Astrocyte (in vitro differentiated cells and primary cell): Measurements from ENCODE around the gene CLDN34. TPM values are rescaled to one million over a fixed set of nuclear protein-coding genes. Genes with fewer than 3 reads are reported as not detected.

Experiments used
- DNase-seq: peaks from one replicate; pipeline ENCODE4 v3.0.0-alpha.2; 2010; ENCODE audit warnings: low read depth
- FAIRE-seq: peaks from 2 replicates; lab custom pipeline; 2011; peaks lifted over from hg19 to GRCh38; lab: Jason Lieb, UNC
- H2AFZ ChIP-seq: 2 replicates; pipeline ENCODE4 v1.6.0; 2012; ENCODE audit warnings: low read depth, low read length, inconsistent platforms
- H3K27ac ChIP-seq: 2 replicates; pipeline ENCODE4 v1.5.1; 2011; ENCODE audit warnings: low read depth, low read length, inconsistent platforms
- H3K27me3 ChIP-seq: 2 replicates; pipeline ENCODE4 v1.6.0; 2011; ENCODE audit warnings: low read length, inconsistent platforms; ENCODE audit not compliant: insufficient read depth
- H3K36me3 ChIP-seq: 2 replicates; pipeline ENCODE4 v1.5.1; 2011; ENCODE audit warnings: low read length, inconsistent platforms; ENCODE audit not compliant: insufficient read depth
- H3K4me1 ChIP-seq: 2 replicates; pipeline ENCODE4 v1.5.1; 2011; ENCODE audit warnings: low read length, inconsistent platforms; ENCODE audit not compliant: insufficient read depth
- H3K4me2 ChIP-seq: 2 replicates; pipeline ENCODE4 v1.6.0; 2012; ENCODE audit warnings: low read length, inconsistent platforms
- H3K4me3 ChIP-seq: 2 replicates; pipeline ENCODE4 v1.5.1; 2011; ENCODE audit warnings: low read depth, mild to moderate bottlenecking, low read length, inconsistent platforms; ENCODE audit not compliant: insufficient read depth
- H3K79me2 ChIP-seq: 2 replicates; pipeline ENCODE4 v1.6.0; 2012; ENCODE audit warnings: mild to moderate bottlenecking, low read length, inconsistent platforms; ENCODE audit not compliant: insufficient read depth
- H3K9ac ChIP-seq: 2 replicates; pipeline ENCODE4 v1.6.0; 2012; ENCODE audit warnings: mild to moderate bottlenecking, low read length, inconsistent platforms
- H3K9me3 ChIP-seq: 2 replicates; pipeline ENCODE4 v1.5.1; 2012; ENCODE audit warnings: low read depth, mild to moderate bottlenecking, low read length, inconsistent platforms; ENCODE audit not compliant: insufficient read depth
- H4K20me1 ChIP-seq: 2 replicates; pipeline ENCODE4 v1.6.0; 2012; ENCODE audit warnings: low read length, inconsistent platforms; ENCODE audit not compliant: insufficient read depth
- H3K27ac Mint-ChIP-seq: one replicate; pipeline ENCODE4 v1.8.0; 2021; ENCODE audit warnings: mild to moderate bottlenecking, mixed read lengths; ENCODE audit not compliant: unreplicated experiment
- H3K27me3 Mint-ChIP-seq: one replicate; pipeline ENCODE4 v1.8.0; 2021; ENCODE audit warnings: low read depth, mixed read lengths; ENCODE audit not compliant: unreplicated experiment
- H3K36me3 Mint-ChIP-seq: one replicate; pipeline ENCODE4 v1.8.0; 2021; ENCODE audit warnings: low read depth, mixed read lengths; ENCODE audit not compliant: unreplicated experiment
- H3K4me1 Mint-ChIP-seq: one replicate; pipeline ENCODE4 v1.8.0; 2021; ENCODE audit warnings: low read depth, mixed read lengths; ENCODE audit not compliant: unreplicated experiment
- H3K4me3 Mint-ChIP-seq: one replicate; pipeline ENCODE4 v1.8.0; 2021; ENCODE audit warnings: mild to moderate bottlenecking, moderate library complexity, mixed read lengths; ENCODE audit not compliant: unreplicated experiment
- H3K9me3 Mint-ChIP-seq: one replicate; pipeline ENCODE4 v1.8.0; 2021; ENCODE audit warnings: mild to moderate bottlenecking, mixed read lengths; ENCODE audit not compliant: unreplicated experiment
- EZH2 ChIP-seq: IDR thresholded peaks from 2 replicates; pipeline ENCODE4 v1.6.1; 2012; ENCODE audit warnings: mild to moderate bottlenecking, low read length, inconsistent platforms; ENCODE audit not compliant: insufficient read depth
- total RNA-seq: library from RNA; stranded (reverse); gene quantifications from 2 replicates; pipeline ENCODE4 v1.2.1, GENCODE V29; 2021
- TF ChIP-seq, protein P1 (sequence below): IDR thresholded peaks from 2 replicates; pipeline ENCODE4 v1.5.1; 2011; ENCODE audit warnings: low read depth, mild to moderate bottlenecking, inconsistent platforms, low read length, moderate library complexity; ENCODE audit not compliant: insufficient read depth

The CLDN34 gene
- total RNA-seq, 1 donor from 2014 or later = 0.36 TPM

DNA sequence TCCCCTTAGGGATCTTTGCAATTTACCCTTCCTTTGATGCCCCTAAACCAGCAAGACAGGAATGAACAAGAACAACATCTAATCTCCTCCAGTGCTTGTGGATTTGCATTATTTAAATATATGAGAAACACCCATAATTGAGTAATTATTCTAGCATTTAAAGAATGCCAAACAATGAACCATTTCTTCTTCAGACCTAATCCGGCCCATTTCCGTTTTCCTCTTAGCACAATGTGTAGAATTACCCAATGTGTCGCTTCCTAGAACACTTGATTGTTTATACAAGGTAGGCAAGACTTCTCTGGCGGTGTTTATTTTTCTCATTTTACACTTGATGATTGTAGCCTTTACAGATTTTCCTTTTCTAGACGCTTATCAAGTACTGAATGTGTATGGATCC, 43.5 kb downstream of the CLDN34 start:
- Histone ChIP-seq H3K9me3 (no peaks in the 10 kb centered on the region), H3K27ac (peak overlapping the region; percentile 50), H3K79me2 (no peaks in the 10 kb centered on the region), H3K36me3 (no peaks in the 10 kb centered on the region), H4K20me1 (no peaks in the 10 kb centered on the region), H2AFZ (no peak overlapping the region), H3K4me3 (no peak overlapping the region), H3K9ac (peak overlapping the region; percentile 31), H3K4me2 (peak overlapping the region; percentile 66), H3K27me3 (no peaks in the 10 kb centered on the region), H3K4me1 (peaks cover 10% of the 10 kb centered on the region)
- FAIRE-seq = peak; percentile 50
- Mint-ChIP-seq H3K27me3 (no peaks in the 10 kb centered on the region), H3K4me1 (peaks cover 9% of the 10 kb centered on the region), H3K4me3 (peak overlapping the region; percentile 29), H3K9me3 (no peaks in the 10 kb centered on the region), H3K36me3 (no peaks in the 10 kb centered on the region), H3K27ac (peak overlapping the region; percentile 69)
- DNase-seq = peak; percentile 65
- TF ChIP-seq, protein P1, sequence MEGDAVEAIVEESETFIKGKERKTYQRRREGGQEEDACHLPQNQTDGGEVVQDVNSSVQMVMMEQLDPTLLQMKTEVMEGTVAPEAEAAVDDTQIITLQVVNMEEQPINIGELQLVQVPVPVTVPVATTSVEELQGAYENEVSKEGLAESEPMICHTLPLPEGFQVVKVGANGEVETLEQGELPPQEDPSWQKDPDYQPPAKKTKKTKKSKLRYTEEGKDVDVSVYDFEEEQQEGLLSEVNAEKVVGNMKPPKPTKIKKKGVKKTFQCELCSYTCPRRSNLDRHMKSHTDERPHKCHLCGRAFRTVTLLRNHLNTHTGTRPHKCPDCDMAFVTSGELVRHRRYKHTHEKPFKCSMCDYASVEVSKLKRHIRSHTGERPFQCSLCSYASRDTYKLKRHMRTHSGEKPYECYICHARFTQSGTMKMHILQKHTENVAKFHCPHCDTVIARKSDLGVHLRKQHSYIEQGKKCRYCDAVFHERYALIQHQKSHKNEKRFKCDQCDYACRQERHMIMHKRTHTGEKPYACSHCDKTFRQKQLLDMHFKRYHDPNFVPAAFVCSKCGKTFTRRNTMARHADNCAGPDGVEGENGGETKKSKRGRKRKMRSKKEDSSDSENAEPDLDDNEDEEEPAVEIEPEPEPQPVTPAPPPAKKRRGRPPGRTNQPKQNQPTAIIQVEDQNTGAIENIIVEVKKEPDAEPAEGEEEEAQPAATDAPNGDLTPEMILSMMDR = no peak

DNA sequence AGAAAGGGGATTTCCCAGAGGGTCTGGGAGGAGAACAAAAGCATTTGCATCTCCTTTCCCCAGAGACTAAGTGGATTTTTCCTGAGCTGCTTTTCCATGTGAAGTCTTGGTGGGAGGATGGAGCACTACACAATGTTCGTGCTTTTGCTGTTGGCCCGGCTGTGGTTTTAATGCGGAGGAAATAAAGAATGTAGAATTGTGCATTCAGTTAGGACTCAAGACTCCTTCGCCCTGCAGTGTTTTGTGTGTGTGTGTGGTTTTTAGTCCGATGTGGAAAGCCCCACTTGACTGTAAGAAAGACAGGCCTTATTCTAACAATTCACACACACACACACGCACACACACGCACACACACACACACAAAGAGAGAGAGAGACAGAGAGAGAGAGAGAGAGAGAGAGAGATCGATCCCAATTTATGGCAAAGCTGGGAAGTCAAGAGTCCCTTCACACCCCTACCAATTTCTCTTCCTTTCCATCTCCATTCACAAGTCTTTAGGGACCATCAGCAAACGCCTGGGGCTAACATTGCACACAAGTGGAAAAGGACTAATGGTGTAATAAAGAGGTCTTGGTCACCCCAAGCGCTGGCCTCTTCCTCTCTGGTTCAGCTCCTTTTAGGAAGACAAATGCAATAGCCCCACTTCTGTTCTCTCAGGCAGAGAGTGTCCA, 44.2 kb downstream of the CLDN34 start:
- H3K27ac ChIP-seq = peak overlapping the region; percentile 50
- no peaks in the 10 kb centered on the region for H3K9me3 ChIP-seq
- H4K20me1 ChIP-seq = peaks cover 1% of the 10 kb centered on the region
- no peaks in the 10 kb centered on the region for H3K27me3 Mint-ChIP-seq
- H3K4me2 ChIP-seq = peak overlapping the region; percentile 66
- no peak overlapping the region for H3K27ac Mint-ChIP-seq
- H3K36me3 ChIP-seq = no peaks in the 10 kb centered on the region
- peaks cover 6% of the 10 kb centered on the region for H3K79me2 ChIP-seq
- no peak for TF ChIP-seq EZH2
- TF ChIP-seq, protein P1 = no peak
- H3K27me3 ChIP-seq = no peaks in the 10 kb centered on the region
- FAIRE-seq (no peak), DNase-seq (peak; percentile 58)
- H3K4me3 ChIP-seq = no peak overlapping the region
- H2AFZ ChIP-seq = no peak overlapping the region
- H3K9ac ChIP-seq = peak overlapping the region; percentile 38
- H3K4me1 ChIP-seq = peaks cover 10% of the 10 kb centered on the region
- peaks cover 9% of the 10 kb centered on the region for H3K4me1 Mint-ChIP-seq
- no peaks in the 10 kb centered on the region for H3K36me3 Mint-ChIP-seq
- no peaks in the 10 kb centered on the region for H3K9me3 Mint-ChIP-seq
- peak overlapping the region; percentile 23 for H3K4me3 Mint-ChIP-seq

DNA sequence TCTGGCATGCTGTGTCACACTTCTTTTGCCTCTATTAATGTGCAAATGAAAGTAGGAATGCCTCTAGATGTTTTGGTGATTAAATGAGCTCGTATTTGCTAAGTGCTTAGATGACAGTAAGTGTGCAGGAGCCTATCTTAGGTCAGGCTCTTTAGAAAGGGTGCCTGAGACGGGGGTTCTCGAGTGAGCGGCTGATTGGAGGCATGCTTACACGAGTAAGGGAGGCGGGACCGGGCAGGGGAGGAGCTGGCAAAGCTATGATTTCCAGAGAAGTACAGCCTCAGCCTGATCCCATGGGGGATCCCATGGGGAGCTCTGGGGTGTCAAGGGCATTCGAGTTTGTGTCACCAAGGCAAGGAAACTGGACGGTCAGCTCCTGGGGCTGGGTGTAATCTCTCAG, 44.8 kb downstream of the CLDN34 start:
- Mint-ChIP-seq H3K4me3 (peak overlapping the region; percentile 23), H3K4me1 (peaks cover 9% of the 10 kb centered on the region), H3K36me3 (no peaks in the 10 kb centered on the region), H3K27me3 (no peaks in the 10 kb centered on the region), H3K9me3 (no peaks in the 10 kb centered on the region), H3K27ac (no peak overlapping the region)
- H3K27me3 ChIP-seq = no peaks in the 10 kb centered on the region
- no peaks in the 10 kb centered on the region for H3K36me3 ChIP-seq
- H3K4me2 ChIP-seq = no peak overlapping the region
- H3K9ac ChIP-seq = no peak overlapping the region
- no peak for DNase-seq
- H3K9me3 ChIP-seq = no peaks in the 10 kb centered on the region
- no peak overlapping the region for H3K27ac ChIP-seq
- H2AFZ ChIP-seq = no peak overlapping the region
- TF ChIP-seq, protein P1 = no peak
- no peak for TF ChIP-seq EZH2
- peaks cover 7% of the 10 kb centered on the region for H4K20me1 ChIP-seq
- FAIRE-seq = no peak
- no peak overlapping the region for H3K4me3 ChIP-seq
- peaks cover 14% of the 10 kb centered on the region for H3K4me1 ChIP-seq
- H3K79me2 ChIP-seq = peaks cover 12% of the 10 kb centered on the region
